HG02943 (cell line): ENCODE results near the gene ZNF491.
"Not testable (repeated sequence)": the region's sequence is repeated elsewhere in the genome, so short reads cannot be mapped to it uniquely, and the experiment has no call there.

Source experiments
- ATAC-seq: cut with Tn5 transposase; IDR thresholded peaks from one replicate; pipeline ENCODE4 v1.9.1; 2021; ENCODE audit warnings: mild to moderate bottlenecking, low read depth, moderate library complexity; ENCODE audit not compliant: unreplicated experiment

ZNF491 gene

GRCh38 chr19:11797491-11797890 is 832 bp upstream of the ZNF491 start:
- ATAC-seq = no peak

- ATAC-seq = no peak
Observed at GRCh38 chr19:11806354-11807098, 8.2 kb downstream of the ZNF491 start.

GRCh38 chr19:11807099-11807380 is 8.7 kb downstream of the ZNF491 start:
- no peak for ATAC-seq

- ATAC-seq = peak; percentile 42
Observed at GRCh38 chr19:11813703-11814028, 15.3 kb downstream of the ZNF491 start.

GRCh38 chr19:11814029-11814699 is 15.8 kb downstream of the ZNF491 start, which contains the start of gene ZNF440:
Gene ZNF440 (plus strand): TSS chr19:11814273. CDS start chr19:11814448, 175 bp downstream.
- ATAC-seq = peak; percentile 93

- ATAC-seq = no peak
Observed at GRCh38 chr19:11814700-11815035, 16.3 kb downstream of the ZNF491 start.

GRCh38 chr19:11821474-11822109 is 23.3 kb downstream of the ZNF491 start:
- no peak for ATAC-seq

- not testable (repeated sequence) for ATAC-seq
Observed at GRCh38 chr19:11828957-11829876, 30.9 kb downstream of the ZNF491 start.

GRCh38 chr19:11832253-11832912 is 34.1 kb downstream of the ZNF491 start:
- ATAC-seq = no peak

- no peak for ATAC-seq
Observed at GRCh38 chr19:11833541-11833940, 35.2 kb downstream of the ZNF491 start.

- ATAC-seq = not testable (repeated sequence)
Observed at GRCh38 chr19:11835626-11836066, 37.3 kb downstream of the ZNF491 start.

GRCh38 chr19:11843722-11844121 is 45.4 kb downstream of the ZNF491 start:
- no peak for ATAC-seq

- ATAC-seq = not testable (repeated sequence)
Observed at GRCh38 chr19:11847615-11848014, 49.3 kb downstream of the ZNF491 start.

GRCh38 chr19:11848200-11848593 is 49.9 kb downstream of the ZNF491 start:
- no peak for ATAC-seq

GRCh38 chr19:11848594-11849469 is 50.5 kb downstream of the ZNF491 start, which contains the start of gene ZNF439:
Gene ZNF439 (plus strand): TSS chr19:11848726. CDS start chr19:11848868, 142 bp downstream.
- no peak for ATAC-seq

GRCh38 chr19:11850289-11850688 is 52.0 kb downstream of the ZNF491 start:
- not testable (repeated sequence) for ATAC-seq

- ATAC-seq = no peak
Observed at GRCh38 chr19:11853358-11853757, 55.0 kb downstream of the ZNF491 start.

GRCh38 chr19:11856596-11857250 is 58.4 kb downstream of the ZNF491 start:
- no peak for ATAC-seq
